Kidney (tissue), 14 donors: ENCODE results near the gene MXRA7. TPM values are rescaled to one million over a fixed set of nuclear protein-coding genes. Genes with fewer than 3 reads are reported as not detected.
"Not testable (repeated sequence)": the region's sequence is repeated elsewhere in the genome, so short reads cannot be mapped to it uniquely, and the experiment has no call there.

Source experiments
- DNase-seq, 5 donors: peaks; one replicate each; pipeline ENCODE4 v3.0.0-alpha.2; 2013 to 2020
- FAIRE-seq: peaks from 2 replicates; lab custom pipeline; 2012; peaks lifted over from hg19 to GRCh38; lab: Jason Lieb, UNC
- H3K27ac ChIP-seq, 2 donors: one replicate each; pipeline ENCODE4 v1.7.0; 2013; ENCODE audit warnings: low read depth in 2 of 2, low read length in 2 of 2, inconsistent platforms in 1 of 2
- H3K27me3 ChIP-seq: one replicate; pipeline ENCODE4 v1.7.1; 2013; ENCODE audit warnings: low read length, inconsistent platforms; ENCODE audit not compliant: control insufficient read depth, insufficient read depth
- H3K36me3 ChIP-seq, 3 donors: one replicate each; pipeline versions ENCODE4 v1.7.0 to v1.7.1; 2013; ENCODE audit warnings: low read length in 3 of 3, control low read depth in 1 of 3, inconsistent platforms in 1 of 3; ENCODE audit not compliant: insufficient read depth in 3 of 3, control insufficient read depth in 2 of 3
- H3K4me1 ChIP-seq, 3 donors: one replicate each; pipeline versions ENCODE4 v1.7.0 to v1.7.1; 2013; ENCODE audit warnings: low read length in 3 of 3, inconsistent platforms in 1 of 3, low read depth in 1 of 3; ENCODE audit not compliant: control insufficient read depth in 2 of 3, insufficient read depth in 2 of 3
- H3K4me3 ChIP-seq, 3 donors: one replicate each; pipeline versions ENCODE4 v1.7.0 to v1.8.1; 2013; ENCODE audit warnings: low read length in 3 of 3, control low read depth in 1 of 3, inconsistent platforms in 1 of 3
- H3K9ac ChIP-seq, 3 donors: one replicate each; pipeline versions ENCODE4 v1.7.0 to v1.7.1; 2013; ENCODE audit warnings: low read length in 3 of 3, control low read depth in 1 of 3, inconsistent platforms in 1 of 3
- H3K9me3 ChIP-seq, 3 donors: one replicate each; pipeline versions ENCODE4 v1.7.0 to v1.7.1; 2013; ENCODE audit warnings: low read length in 3 of 3, control low read depth in 1 of 3, inconsistent platforms in 1 of 3; ENCODE audit not compliant: control insufficient read depth in 2 of 3, insufficient read depth in 1 of 3
- CTCF ChIP-seq: IDR thresholded peaks from 3 replicates; pipeline ENCODE4 v1.5.1; 2012; ENCODE audit warnings: mild to moderate bottlenecking, moderate library complexity, borderline replicate concordance; ENCODE audit not compliant: insufficient read depth; ENCODE audit errors: extremely low read depth
- intact Hi-C: fragments of 100-400 bp; cut with DNase I; formaldehyde crosslinking; loops from one replicate; pipeline ENCODE4 v1.11.1; 2022
- polyA plus RNA-seq: library from polyadenylated mRNA; stranded (reverse); fragments of 350-450 nt; fragmentation: Illumina TruSeq; extraction: RNeasy Lipid Tissue Mini Kit (QIAGEN cat#74804); gene quantifications from one replicate; pipeline ENCODE4 v1.2.3, GENCODE V29; 2014; ENCODE audit warnings: low read depth, low replicate concordance; ENCODE audit not compliant: insufficient read depth
- total RNA-seq: library from RNA; stranded (reverse); fragmentation: NEBNext Ultra II Directional; extraction: Animal tissue kit (Norgen Biotek cat#: 25700); gene quantifications from one replicate; pipeline ENCODE4 v1.2.1, GENCODE V29; 2021
- donor health status: control.
- donor health status: control.
- donor health status: control.
- donor health status: control.
- donor health status: control.
- donor health status: DM: yes; HTN: yes; CAD: no.
- donor health status: Normal renal cell carcinoma (clear cell type).

The MXRA7 gene
- total and polyA plus RNA-seq, 2 donors from 2014 or later, result 72.4 to 130 TPM

DNA sequence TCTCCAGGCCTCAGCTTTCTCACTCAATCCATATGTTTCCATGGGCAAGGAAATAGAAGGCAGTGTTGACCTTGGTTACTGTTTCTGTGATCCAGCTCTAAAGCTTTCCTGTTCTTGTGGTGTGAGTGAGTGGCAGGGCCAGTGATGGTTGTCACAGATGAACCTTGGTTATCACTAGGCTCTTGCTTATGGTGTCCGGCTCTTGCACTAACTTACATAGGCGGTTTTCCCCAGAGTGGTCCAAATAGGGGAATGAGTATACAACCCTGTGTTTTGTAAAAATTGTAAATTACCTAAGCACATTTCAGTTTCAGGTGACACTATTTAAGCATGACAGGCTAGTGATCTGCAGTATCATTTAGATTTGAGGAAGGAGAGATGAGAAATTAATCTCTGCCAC is 34.0 kb upstream of the MXRA7 start:
- peaks cover 2 to 18% (median 15%) of the 10 kb centered on the region in 3 donors for H3K36me3 ChIP-seq
- TF ChIP-seq CTCF, result no peak
- no peaks in the 10 kb centered on the region for H3K27me3 ChIP-seq
- DNase-seq (no peak), FAIRE-seq (no peak)
- H3K9ac ChIP-seq, result no peak overlapping the region
- peaks cover 0 to 3% (median 0%) of the 10 kb centered on the region in 3 donors for H3K4me1 ChIP-seq
- H3K4me3 ChIP-seq, result no peak overlapping the region
- intact Hi-C loops, result no loop called here
- no peak overlapping the region for H3K27ac ChIP-seq
- no peaks in the 10 kb centered on the region for H3K9me3 ChIP-seq

DNA sequence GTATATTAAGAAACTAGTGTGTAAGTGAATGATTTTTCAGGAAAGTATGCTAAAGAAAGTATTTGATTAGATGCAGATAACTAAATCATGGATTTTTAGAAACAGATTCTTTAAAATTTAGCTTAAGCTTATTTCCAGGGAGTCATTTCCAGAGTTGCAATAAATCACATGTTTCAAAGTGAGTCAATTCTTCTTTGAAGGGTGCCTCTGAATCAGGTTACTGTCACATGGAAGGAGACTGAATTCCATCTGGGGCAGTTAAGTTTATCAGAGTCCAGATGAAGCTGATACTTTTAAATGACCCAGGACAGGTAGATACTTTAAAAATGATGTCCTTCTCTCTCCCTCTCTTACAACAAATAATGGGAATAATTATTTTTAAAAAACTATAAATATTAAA is 32.2 kb upstream of the MXRA7 start:
- no peak for DNase-seq
- no peak for FAIRE-seq
- peaks cover 3 to 12% (median 7%) of the 10 kb centered on the region in 3 donors for H3K4me1 ChIP-seq

GRCh38 chr17:76740329-76741118 is 29.8 kb upstream of the MXRA7 start:
- no peak overlapping the region for H3K27ac ChIP-seq
- no peaks in the 10 kb centered on the region for H3K27me3 ChIP-seq
- H3K9ac ChIP-seq, result no peak overlapping the region
- intact Hi-C loops, result no loop called here
- no peak for FAIRE-seq
- peak in 1 of 5 donors; percentile 47 for DNase-seq
- no peak overlapping the region for H3K4me3 ChIP-seq
- TF ChIP-seq CTCF, result no peak
- H3K36me3 ChIP-seq, result peaks cover 3 to 25% (median 14%) of the 10 kb centered on the region in 3 donors
- peaks cover 3 to 15% (median 10%) of the 10 kb centered on the region in 3 donors for H3K4me1 ChIP-seq
- no peaks in the 10 kb centered on the region for H3K9me3 ChIP-seq

More for the DNA sequence above, 32.2 kb upstream of the MXRA7 start:
- intact Hi-C loops, result no loop called here
- TF ChIP-seq CTCF, result no peak
- no peak overlapping the region for H3K4me3 ChIP-seq
- no peaks in the 10 kb centered on the region for H3K27me3 ChIP-seq
- no peak overlapping the region for H3K9ac ChIP-seq
- H3K36me3 ChIP-seq, result peaks cover 2 to 18% (median 15%) of the 10 kb centered on the region in 3 donors
- H3K27ac ChIP-seq, result no peak overlapping the region
- H3K9me3 ChIP-seq, result no peaks in the 10 kb centered on the region

GRCh38 chr17:76739568-76740115 is 28.9 kb upstream of the MXRA7 start:
- DNase-seq, intact Hi-C loops, H3K9me3 ChIP-seq, H3K27ac ChIP-seq, H3K27me3 ChIP-seq, H3K4me3 ChIP-seq, FAIRE-seq: not testable (repeated sequence)
- Histone ChIP-seq H3K36me3 (peaks cover 4 to 24% (median 14%) of the 10 kb centered on the region in 3 donors), H3K4me1 (peaks cover 3 to 20% (median 15%) of the 10 kb centered on the region in 3 donors), H3K9ac (peak overlapping the region in 1 of 3 donors; percentile 0)
